GM12891 (cell line): ENCODE results near the gene PCID2.

Source experiments
- DNase-seq: peaks from one replicate; pipeline ENCODE4 v3.0.0; 2011; ENCODE audit warnings: low spot score; ENCODE audit not compliant: insufficient read length
- FAIRE-seq: peaks from 2 replicates; lab custom pipeline; 2011; peaks lifted over from hg19 to GRCh38; lab: Jason Lieb, UNC
- PAX5 ChIP-seq: IDR thresholded peaks from 2 replicates; pipeline ENCODE4 v1.6.1; 2011; ENCODE audit warnings: low read length, moderate library complexity, mild to moderate bottlenecking; ENCODE audit not compliant: insufficient read depth, severe bottlenecking
- POLR2A ChIP-seq: IDR thresholded peaks from 2 replicates; pipeline ENCODE4 v1.6.1; 2011; ENCODE audit warnings: low read depth, low read length, control low read depth
- POLR2AphosphoS5 ChIP-seq: IDR thresholded peaks from 2 replicates; pipeline ENCODE4 v1.6.1; 2011; ENCODE audit warnings: low read depth, low read length, control low read depth
- POU2F2 ChIP-seq: IDR thresholded peaks from 2 replicates; pipeline ENCODE4 v1.6.1; 2011; ENCODE audit warnings: low read depth, mild to moderate bottlenecking, control low read depth, low read length, moderate library complexity
- SPI1 ChIP-seq: IDR thresholded peaks from 2 replicates; pipeline ENCODE4 v1.6.1; 2011; ENCODE audit warnings: low read depth, low read length, control low read depth
- TAF1 ChIP-seq: IDR thresholded peaks from 2 replicates; pipeline ENCODE4 v1.6.1; 2011; ENCODE audit warnings: low read depth, low read length, control low read depth

PCID2 gene

GRCh38 chr13:113233101-113233500, 24.6 kb upstream of the PCID2 start:
- FAIRE-seq (no peak), DNase-seq (no peak)
- TF ChIP-seq TAF1 (no peak), SPI1 (no peak), POU2F2 (no peak)

- TF ChIP-seq POLR2AphosphoS5 (0 out of 2 replicates have a peak, but pooled peaks have one; percentile 22), TAF1 (no peak)
- DNase-seq (no peak), FAIRE-seq (no peak)
These were observed 23.9 kb upstream of the PCID2 start for GRCh38 chr13:113232208-113233003.

- FAIRE-seq: peak; percentile 66
- TF ChIP-seq TAF1: no peak
- no peak for TF ChIP-seq SPI1
- TF ChIP-seq POLR2A: no peak
- TF ChIP-seq PAX5: no peak
- TF ChIP-seq POU2F2: no peak
- no peak for TF ChIP-seq POLR2AphosphoS5
- DNase-seq: no peak
These were observed 23.1 kb upstream of the PCID2 start for GRCh38 chr13:113231306-113232207.

DNA sequence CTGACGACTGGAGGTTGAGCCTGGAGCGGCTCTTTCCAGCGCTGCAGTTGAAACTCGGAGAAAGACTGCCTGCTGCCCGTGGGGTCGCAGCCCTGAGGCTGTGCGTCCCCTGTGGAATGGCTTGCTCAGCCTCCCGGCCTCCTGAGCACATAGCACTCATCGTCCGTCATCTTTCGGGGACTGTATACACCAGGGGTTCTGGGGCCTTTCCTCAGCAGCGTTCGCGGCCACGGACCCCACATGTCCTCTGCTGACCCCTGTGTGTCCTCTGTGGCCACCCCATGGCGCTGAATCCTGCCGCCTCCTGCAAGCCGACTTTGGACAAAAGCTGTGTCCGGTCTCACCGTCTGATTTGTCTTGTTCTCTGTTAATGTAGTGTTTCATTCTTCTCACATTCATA, 21.3 kb upstream of the PCID2 start:
- FAIRE-seq: no peak
- TF ChIP-seq SPI1 (no peak), PAX5 (no peak), POU2F2 (no peak), POLR2AphosphoS5 (no peak), TAF1 (no peak), POLR2A (no peak)

DNA sequence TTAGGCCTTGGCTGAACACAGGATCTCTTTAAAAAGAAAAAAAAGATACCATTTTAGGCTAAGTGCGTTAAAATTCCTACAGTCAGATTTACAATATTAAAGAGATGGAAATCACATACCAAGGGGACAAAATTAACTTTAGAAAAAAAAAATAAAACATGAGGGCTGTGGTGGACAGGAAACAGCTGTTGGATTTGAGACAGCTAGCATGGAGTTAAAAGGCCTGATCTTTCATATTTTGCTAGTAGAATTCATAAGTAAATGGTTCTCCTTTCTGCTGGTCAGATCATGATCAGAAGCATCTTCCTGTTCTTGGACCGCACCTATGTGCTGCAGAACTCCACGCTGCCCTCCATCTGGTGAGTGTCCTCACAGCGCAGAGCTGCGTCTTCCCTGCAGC, 20.7 kb upstream of the PCID2 start:
- TF ChIP-seq SPI1: no peak
- no peak for TF ChIP-seq POLR2A
- TF ChIP-seq TAF1: no peak
- no peak for TF ChIP-seq POU2F2
- TF ChIP-seq POLR2AphosphoS5: no peak
- no peak for TF ChIP-seq PAX5
- FAIRE-seq: no peak

More for the DNA sequence above, 21.3 kb upstream of the PCID2 start:
- DNase-seq: no peak

GRCh38 chr13:113226873-113227450, 18.5 kb upstream of the PCID2 start:
- DNase-seq: no peak
- no peak for FAIRE-seq
- no peak for TF ChIP-seq PAX5
- TF ChIP-seq SPI1: no peak
- TF ChIP-seq POLR2A: no peak
- no peak for TF ChIP-seq POU2F2
- no peak for TF ChIP-seq TAF1
- no peak for TF ChIP-seq POLR2AphosphoS5

More for the DNA sequence above, 20.7 kb upstream of the PCID2 start:
- DNase-seq: no peak

DNA sequence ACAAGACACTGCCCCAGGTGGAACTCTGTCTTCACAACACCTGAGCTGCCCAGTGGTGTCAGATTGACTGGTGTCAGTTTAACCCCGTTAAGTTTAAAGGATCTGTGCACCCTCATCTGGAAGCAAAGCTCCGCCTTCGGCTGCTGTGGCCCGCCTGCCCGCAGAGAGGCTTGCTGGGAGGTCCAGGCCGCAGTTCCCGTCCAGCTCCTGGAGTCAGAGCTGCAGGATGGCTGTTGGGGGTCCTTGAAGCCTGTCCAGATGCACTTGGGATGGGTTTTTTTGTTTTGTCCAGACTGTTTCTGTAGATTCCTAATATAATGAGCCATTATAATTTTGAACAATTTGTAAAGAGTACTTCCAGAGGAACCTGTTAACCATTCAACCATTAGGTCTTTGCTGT, 17.0 kb upstream of the PCID2 start:
- TF ChIP-seq PAX5: no peak
- TF ChIP-seq SPI1: no peak
- no peak for TF ChIP-seq TAF1
- TF ChIP-seq POU2F2: no peak
- no peak for TF ChIP-seq POLR2AphosphoS5
- no peak for TF ChIP-seq POLR2A
- DNase-seq (no peak), FAIRE-seq (no peak)

DNA sequence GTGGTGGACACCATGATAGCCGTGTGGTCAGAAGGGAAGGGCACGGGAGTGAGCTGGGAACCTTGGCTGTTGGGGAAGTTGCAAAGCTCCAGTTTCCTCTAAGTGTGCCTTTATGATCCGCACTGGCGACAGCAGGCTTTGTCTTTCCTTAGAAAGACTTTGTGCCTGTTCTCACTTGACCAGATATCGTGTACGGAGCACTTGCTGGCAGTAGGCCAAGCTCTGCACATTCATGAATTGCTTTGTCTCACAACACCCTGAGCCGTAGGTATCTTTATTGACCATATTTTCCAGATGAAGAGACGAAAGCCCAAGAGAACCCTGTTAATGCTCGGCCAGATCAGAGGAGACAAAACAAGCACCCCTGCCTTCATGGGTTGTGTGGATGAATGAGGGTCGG, 16.0 kb upstream of the PCID2 start:
- TF ChIP-seq TAF1 (no peak), SPI1 (no peak), PAX5 (no peak), POLR2AphosphoS5 (no peak), POLR2A (no peak), POU2F2 (no peak)
- DNase-seq: no peak
- no peak for FAIRE-seq

GRCh38 chr13:113223070-113223469, 14.6 kb upstream of the PCID2 start:
- DNase-seq: no peak
- TF ChIP-seq POLR2AphosphoS5: no peak
- no peak; the same call in 1 of the 2 replicates for TF ChIP-seq POLR2A
- TF ChIP-seq PAX5: no peak
- no peak for TF ChIP-seq POU2F2
- TF ChIP-seq TAF1: no peak
- no peak for TF ChIP-seq SPI1
- FAIRE-seq: no peak
